Activated naive CD4-positive, alpha-beta T cell treated with anti-CD3 and anti-CD28 coated beads, Interleukin-2, amount 10 ng/mL, durations not matched to agents 7 days and 5 days (primary cell): ENCODE results near the gene ZNF26.
"Not testable (repeated sequence)": the region's sequence is repeated elsewhere in the genome, so short reads cannot be mapped to it uniquely, and the experiment has no call there.

ENCODE experiments used
- CTCF ChIA-PET: fragments of 350-600 bp; sonication (Branson Sonifier 250); formaldehyde crosslinking; loops from one replicate; lab custom pipeline; 2021; ENCODE audit warnings: antibody characterized with exemption; lab: Charles Lee
- DNase-seq: peaks from one replicate; pipeline ENCODE4 v3.0.0-alpha.2; 2020
- H3K27ac Mint-ChIP-seq: one replicate; pipeline ENCODE4 v1.8.0; 2021; ENCODE audit warnings: mild to moderate bottlenecking, moderate library complexity, mixed read lengths
- H3K27me3 Mint-ChIP-seq: one replicate; pipeline ENCODE4 v1.8.0; 2021; ENCODE audit warnings: mild to moderate bottlenecking, mixed read lengths
- H3K36me3 Mint-ChIP-seq: one replicate; pipeline ENCODE4 v1.8.0; 2021; ENCODE audit warnings: mixed read lengths
- H3K4me1 Mint-ChIP-seq: one replicate; pipeline ENCODE4 v1.8.0; 2021; ENCODE audit warnings: mixed read lengths
- H3K4me3 Mint-ChIP-seq: one replicate; pipeline ENCODE4 v1.8.0; 2021; ENCODE audit warnings: mild to moderate bottlenecking, moderate library complexity, mixed read lengths
- H3K9me3 Mint-ChIP-seq: one replicate; pipeline ENCODE4 v1.8.0; 2021; ENCODE audit warnings: mixed read lengths

Gene ZNF26, protein sequence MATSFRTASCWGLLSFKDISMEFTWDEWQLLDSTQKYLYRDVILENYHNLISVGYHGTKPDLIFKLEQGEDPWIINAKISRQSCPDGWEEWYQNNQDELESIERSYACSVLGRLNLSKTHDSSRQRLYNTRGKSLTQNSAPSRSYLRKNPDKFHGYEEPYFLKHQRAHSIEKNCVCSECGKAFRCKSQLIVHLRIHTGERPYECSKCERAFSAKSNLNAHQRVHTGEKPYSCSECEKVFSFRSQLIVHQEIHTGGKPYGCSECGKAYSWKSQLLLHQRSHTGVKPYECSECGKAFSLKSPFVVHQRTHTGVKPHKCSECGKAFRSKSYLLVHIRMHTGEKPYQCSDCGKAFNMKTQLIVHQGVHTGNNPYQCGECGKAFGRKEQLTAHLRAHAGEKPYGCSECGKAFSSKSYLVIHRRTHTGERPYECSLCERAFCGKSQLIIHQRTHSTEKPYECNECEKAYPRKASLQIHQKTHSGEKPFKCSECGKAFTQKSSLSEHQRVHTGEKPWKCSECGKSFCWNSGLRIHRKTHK

DNA sequence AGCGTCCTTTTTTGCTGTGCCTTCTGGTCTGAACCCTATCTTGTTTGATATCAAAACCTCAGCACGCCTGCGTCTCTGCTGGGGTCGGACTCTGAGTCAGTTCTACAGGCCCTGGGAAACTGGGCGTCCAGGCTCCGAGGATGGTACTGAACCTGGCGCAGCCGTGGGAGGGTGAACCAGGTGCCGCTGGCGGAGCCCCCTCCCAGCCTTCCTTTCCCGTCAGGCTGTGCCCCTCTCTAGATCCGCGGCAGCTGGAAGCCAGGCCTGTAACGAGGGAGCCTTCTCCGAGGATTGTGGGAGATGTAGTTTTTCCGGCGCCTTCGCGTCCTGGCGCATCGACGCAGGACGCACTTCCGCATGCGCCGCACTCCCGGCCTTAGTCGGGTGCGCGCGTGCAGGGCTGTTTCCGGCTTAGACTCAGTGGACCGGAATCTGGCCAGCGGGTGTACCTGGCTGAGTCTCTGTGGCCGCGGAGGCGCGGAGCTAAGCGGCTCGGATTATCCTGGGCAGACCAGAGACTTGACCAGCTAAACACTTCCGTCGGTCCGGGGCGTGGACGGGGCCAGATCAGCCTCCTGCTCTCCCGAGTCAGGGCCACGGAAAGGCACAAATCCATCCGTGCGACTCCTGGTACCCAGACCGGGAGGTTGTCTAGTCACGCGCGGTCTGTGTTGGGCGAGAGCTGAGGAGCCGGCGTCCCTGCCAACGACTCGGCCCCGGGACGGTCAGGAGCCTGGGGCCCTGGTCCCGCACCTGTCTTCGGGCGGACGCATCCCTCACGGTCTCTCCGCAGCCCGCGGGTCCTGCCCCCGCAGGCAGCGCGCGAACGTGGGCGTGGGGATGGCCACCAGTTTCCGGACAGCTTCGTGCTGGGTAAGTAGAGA, at the start of gene ZNF26:
Gene ZNF26, plus strand, starts transcription at position 367 of the 884 bp plus-strand sequence. Its CDS starts 474 bp downstream, at position 841.
- peaks cover 37% of the 10 kb centered on the region for H3K9me3 Mint-ChIP-seq
- H3K36me3 Mint-ChIP-seq = peaks cover 49% of the 10 kb centered on the region
- DNase-seq = peak; percentile 93
- CTCF ChIA-PET = interaction anchor here (1.0 kb wide), 1 partner anchor 195 kb away, joined by 3 read pairs; the partner anchor contains the start of gene ZNF268
- H3K4me1 Mint-ChIP-seq = peaks cover 29% of the 10 kb centered on the region
- H3K27ac Mint-ChIP-seq = peak within 1 kb of the TSS; percentile 95
- peaks cover 4% of the 10 kb centered on the region for H3K27me3 Mint-ChIP-seq
- H3K4me3 Mint-ChIP-seq = peak within 1 kb of the TSS; percentile 91

DNA sequence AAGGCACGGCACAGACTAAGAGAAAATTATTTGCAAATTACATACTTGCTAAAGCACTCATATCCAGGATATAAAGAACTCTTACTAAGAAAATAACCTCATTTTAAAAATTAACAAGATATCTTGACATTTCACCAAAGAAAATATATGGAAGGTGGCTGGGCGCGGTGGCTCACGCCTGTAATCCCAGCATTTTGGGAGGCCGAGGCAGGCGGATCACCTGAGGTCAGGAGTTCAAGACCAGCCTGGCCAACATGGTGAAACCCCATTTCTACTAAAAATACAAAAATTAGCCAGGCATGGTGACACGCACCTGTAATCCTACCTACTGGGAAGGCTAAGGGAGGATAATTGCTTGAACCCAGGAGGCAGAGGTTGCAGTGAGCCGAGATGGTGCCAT, 49.2 kb upstream of the ZNF26 start:
- peaks cover 62% of the 10 kb centered on the region for H3K9me3 Mint-ChIP-seq
- CTCF ChIA-PET, H3K4me3 Mint-ChIP-seq, H3K27ac Mint-ChIP-seq, H3K4me1 Mint-ChIP-seq, DNase-seq, H3K27me3 Mint-ChIP-seq: not testable (repeated sequence)
- H3K36me3 Mint-ChIP-seq = peaks cover 31% of the 10 kb centered on the region

DNA sequence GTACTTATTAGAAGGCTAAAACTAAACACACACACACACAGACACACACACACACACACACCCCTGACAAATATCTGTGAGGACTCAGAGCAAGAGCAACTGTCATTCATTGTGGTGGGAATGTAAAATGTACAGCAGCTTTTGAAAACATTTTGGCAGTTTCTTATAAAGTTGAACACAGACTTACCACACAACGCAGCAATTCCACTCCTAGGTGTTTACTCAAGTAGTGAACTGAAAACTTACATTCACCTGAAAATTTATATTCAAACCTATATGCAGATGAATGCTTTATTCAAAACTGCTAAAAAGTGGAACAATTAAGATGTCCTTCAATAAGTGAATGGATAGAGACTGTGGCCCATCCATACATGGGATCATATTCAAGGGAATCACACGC, 48.7 kb upstream of the ZNF26 start:
- CTCF ChIA-PET = no interaction called here
- Mint-ChIP-seq H3K27ac (no peak overlapping the region), H3K36me3 (peaks cover 34% of the 10 kb centered on the region), H3K27me3 (no peaks in the 10 kb centered on the region), H3K9me3 (peaks cover 62% of the 10 kb centered on the region), H3K4me3 (no peak overlapping the region), H3K4me1 (no peaks in the 10 kb centered on the region)
- no peak for DNase-seq

DNA sequence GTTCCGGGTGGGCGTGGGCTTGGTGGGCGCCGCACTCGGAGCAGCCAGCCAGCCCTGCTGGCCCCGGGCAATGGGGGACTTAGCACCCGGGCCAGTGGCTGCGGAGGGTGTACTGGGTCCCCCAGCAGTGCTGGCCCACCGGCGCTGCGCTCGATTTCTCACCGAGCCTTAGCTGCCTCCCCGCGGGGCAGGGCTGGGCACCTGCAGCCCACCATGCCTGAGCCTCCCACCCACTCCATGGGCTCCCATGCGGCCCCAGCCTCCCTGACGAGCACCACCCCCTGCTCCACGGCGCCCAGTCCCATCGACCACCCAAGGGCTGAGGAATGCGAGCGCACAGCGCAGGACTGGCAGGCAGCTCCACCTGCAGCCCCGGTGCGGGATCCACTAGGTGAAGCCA, 47.4 kb upstream of the ZNF26 start:
- CTCF ChIA-PET, DNase-seq, H3K4me1 Mint-ChIP-seq, H3K4me3 Mint-ChIP-seq, H3K27me3 Mint-ChIP-seq, H3K27ac Mint-ChIP-seq: not testable (repeated sequence)
- Mint-ChIP-seq H3K36me3 (peaks cover 44% of the 10 kb centered on the region), H3K9me3 (peaks cover 55% of the 10 kb centered on the region)

DNA sequence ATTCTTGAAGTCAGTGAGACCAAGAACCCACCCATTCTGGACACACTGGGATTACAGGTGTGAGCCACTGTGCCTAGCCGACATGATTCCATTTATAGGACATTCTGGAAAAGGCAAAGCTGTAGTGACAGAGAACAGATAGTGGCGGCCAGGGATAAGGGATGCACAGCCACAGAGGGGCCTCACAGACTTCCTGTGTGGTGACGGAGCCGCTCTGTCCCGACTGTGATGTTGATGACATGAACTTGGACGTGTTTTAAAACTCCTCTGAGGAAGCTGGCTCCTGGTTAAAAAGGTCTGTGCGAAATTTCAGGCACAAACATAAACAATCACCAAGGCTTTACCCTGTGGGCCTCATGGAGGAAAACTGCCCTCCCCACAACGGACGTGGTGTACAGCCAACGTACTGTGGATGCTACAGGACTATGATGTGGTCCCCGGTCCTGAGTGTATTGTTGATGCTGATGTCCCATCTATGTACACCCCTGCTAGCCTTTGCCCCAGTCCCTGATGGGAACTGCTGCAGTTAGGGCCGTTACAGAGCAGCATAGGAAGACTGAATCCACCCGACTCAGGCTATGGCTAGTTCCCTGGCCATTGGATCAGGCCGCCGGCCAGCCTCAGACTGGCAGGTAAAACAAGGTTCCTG, 46.0 kb upstream of the ZNF26 start:
- peaks cover 53% of the 10 kb centered on the region for H3K9me3 Mint-ChIP-seq
- peaks cover 57% of the 10 kb centered on the region for H3K36me3 Mint-ChIP-seq
- H3K4me3 Mint-ChIP-seq = no peak overlapping the region
- no peak for DNase-seq
- no peaks in the 10 kb centered on the region for H3K4me1 Mint-ChIP-seq
- no peaks in the 10 kb centered on the region for H3K27me3 Mint-ChIP-seq
- CTCF ChIA-PET = no interaction called here
- no peak overlapping the region for H3K27ac Mint-ChIP-seq

DNA sequence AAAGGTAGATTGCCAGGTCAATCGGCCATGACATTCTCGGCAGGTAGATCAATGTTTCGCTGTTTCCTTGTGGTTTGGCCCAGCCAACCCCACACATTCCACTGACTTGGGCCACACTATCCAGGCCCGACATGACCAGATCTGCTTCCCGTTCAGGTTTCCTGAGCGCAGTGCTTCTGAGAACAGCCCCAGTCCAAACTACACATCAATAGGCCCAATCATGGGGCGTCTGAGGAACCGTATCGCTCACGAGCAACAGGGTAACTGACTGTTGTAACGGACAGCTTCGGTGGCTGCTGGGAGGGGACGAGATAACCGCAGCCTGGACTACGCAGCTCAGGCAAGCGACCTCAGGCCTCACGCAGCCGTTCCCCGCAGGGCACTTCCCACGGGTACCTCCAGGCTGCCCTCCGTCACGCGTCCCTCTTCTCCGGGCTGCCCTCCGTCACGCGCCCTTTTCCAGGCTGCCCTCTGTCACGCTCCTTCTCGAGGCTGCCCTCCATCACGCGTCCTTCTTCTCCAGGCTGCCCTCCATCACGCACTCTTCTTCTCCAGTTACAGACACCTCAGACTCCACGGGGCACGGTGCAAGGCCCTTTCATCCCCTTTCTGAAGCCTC, 44.7 kb upstream of the ZNF26 start:
- no peaks in the 10 kb centered on the region for H3K4me1 Mint-ChIP-seq
- no peak for DNase-seq
- CTCF ChIA-PET = no interaction called here
- H3K27ac Mint-ChIP-seq = no peak overlapping the region
- H3K27me3 Mint-ChIP-seq = no peaks in the 10 kb centered on the region
- peaks cover 54% of the 10 kb centered on the region for H3K9me3 Mint-ChIP-seq
- H3K4me3 Mint-ChIP-seq = no peak overlapping the region
- peaks cover 63% of the 10 kb centered on the region for H3K36me3 Mint-ChIP-seq

DNA sequence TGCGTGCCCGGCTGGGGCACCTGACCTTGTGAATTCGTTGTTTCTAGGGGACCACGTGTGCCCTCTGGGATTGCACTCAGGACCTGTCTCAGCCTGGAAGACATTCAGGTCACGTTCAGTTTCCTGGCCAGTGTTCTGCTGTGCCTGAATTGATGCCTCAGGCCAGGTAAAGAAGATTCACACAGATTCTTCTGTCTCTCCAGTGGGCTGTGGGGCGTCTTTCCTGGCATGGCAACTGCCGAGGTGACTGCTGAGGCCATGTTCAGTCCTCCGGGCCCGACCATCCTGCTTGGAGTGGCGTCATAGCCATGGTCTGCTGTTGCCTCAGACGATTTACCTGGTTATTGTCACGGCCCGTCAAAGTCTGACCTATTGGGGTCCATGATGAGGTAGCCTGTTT, 43.6 kb upstream of the ZNF26 start:
- Mint-ChIP-seq H3K27me3 (no peaks in the 10 kb centered on the region), H3K4me3 (no peak overlapping the region), H3K9me3 (peaks cover 47% of the 10 kb centered on the region), H3K36me3 (peaks cover 63% of the 10 kb centered on the region), H3K27ac (no peak overlapping the region), H3K4me1 (no peaks in the 10 kb centered on the region)
- CTCF ChIA-PET = no interaction called here
- DNase-seq = no peak

DNA sequence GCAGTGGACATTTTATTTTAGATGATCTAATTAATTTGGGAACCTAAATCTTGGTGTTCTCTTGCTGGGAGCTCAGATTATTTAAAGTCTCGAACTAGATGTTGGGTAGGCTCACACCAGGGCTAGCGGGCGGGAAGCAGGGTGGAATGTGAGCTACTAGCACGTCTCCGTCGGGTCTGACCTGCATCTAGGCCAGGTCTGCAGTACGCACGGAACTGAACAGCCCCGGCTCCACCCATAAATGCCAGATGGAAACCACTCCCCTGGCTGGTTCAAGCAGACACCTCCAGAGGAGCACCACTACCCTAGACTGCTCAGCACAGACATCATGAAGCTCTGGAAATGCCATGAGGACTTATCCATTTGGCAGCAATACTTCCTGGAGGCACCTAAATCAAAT, 40.4 kb upstream of the ZNF26 start:
- peaks cover 53% of the 10 kb centered on the region for H3K9me3 Mint-ChIP-seq
- no peaks in the 10 kb centered on the region for H3K4me1 Mint-ChIP-seq
- H3K27ac Mint-ChIP-seq = no peak overlapping the region

DNA sequence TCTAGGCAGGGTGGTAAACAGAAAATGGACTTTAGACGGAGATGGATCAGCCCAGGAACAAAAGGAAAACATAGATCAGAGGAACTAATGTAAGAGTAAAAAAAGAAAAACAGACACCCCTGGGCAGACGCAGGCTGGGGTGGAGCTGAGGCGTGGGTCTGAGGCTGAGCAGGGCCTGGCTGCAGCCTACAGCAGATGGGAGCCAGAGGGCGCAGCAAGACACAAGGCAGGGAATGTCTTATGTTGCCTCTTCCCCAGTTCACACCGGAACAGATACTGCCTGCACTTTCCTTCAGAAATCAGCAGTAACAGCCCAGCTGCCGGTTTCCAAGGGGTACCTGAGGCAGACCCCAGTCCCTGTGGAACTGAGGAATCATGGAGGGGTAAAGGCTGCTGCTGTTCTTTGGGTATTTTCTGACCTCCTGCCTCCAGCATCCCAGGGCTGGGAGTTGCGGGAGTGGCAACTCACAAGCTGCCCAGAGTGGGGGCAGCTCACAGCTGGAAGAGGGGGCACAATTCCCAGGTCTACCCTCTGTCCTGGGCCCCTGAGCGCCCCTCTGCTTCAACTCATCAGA, 39.8 kb upstream of the ZNF26 start:
- no peaks in the 10 kb centered on the region for H3K27me3 Mint-ChIP-seq

More for the DNA sequence above, 40.4 kb upstream of the ZNF26 start:
- peaks cover 71% of the 10 kb centered on the region for H3K36me3 Mint-ChIP-seq
- DNase-seq = no peak
- no peak overlapping the region for H3K4me3 Mint-ChIP-seq
- CTCF ChIA-PET = no interaction called here
- H3K27me3 Mint-ChIP-seq = no peaks in the 10 kb centered on the region

DNA sequence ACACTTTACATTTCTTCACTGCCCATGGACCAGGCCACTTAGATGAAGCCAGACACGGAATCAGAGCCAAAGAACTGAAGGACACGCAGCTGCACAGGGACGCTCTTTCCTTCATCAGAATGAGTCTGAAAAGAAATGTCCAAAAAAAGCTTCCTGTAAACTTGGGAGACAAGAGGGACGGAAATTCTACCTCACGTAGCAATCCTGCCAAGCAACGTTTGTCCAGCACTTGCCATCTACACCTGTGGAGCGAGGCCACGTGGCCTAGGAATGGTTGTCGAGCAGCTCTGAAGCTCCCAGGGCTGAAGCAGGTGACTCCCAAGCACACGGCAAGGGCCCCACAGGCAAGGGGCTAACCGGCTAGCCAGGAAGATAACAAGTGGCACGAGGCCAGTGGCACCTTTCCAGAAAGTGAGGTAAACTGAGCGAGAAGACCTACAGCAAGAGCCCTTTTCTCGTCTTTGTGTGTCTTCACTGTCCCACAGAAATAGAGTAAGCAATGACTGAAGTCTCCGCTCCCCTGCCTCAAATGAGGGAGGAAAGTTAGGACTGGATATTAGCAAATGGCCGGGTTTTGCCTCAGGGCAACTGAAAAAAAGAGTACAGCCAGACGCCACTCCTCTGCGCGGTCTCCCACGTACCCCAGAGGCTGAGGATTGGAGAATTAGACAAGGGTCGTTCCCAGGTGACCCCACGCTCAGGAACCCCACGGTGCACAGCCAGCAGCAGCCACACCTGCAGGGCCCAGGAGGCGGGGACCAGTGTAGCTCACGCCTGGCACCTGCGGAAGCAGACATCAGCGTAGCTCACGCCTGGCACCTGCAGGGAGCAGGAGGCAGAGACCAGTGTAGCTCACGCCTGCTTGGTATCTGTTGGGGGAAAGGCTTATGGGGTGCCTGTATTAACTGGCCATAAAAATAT, 37.8 kb upstream of the ZNF26 start:
- H3K36me3 Mint-ChIP-seq = peaks cover 57% of the 10 kb centered on the region
- no peak for DNase-seq

More for the DNA sequence above, 39.8 kb upstream of the ZNF26 start:
- Mint-ChIP-seq H3K27ac (no peak overlapping the region), H3K9me3 (peaks cover 48% of the 10 kb centered on the region), H3K4me3 (no peak overlapping the region), H3K4me1 (no peaks in the 10 kb centered on the region), H3K36me3 (peaks cover 65% of the 10 kb centered on the region)
- CTCF ChIA-PET = no interaction called here
- DNase-seq = no peak

DNA sequence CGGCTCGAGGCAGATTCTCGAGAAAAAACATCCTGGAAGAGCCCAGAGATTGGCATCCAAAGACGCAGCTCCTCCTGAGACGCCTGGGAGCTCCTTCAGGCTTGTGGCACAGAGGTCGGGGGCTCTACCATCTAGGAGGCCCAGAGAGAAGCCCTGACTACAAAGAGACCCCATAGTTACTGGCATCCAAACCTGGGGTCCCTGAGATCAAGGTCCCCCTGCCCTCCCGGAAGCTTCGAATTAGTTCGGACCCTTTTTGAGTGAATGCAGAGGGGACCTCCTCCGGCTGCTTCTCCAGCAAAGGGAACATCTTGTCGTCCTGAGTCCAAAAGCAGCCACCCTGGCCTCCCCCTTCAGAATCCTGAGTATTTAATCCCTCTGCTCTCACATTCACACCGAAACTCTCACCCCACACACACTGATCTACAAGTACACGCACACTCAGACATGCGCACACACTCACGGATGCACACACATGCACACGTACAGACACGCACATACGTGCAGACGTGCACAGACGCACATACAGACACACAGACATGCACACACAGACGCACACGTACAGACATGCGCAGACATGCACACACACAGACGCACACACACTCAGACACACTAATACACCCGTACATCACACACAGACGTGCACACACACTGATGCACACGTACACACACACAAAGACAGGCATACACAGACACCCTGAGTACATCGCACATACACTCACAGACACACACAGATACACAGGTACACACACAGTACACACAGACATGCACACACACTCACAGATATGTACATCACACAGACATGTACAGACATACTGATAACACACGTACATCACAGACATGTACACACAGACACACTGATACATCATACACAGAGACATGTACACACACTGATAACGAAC, 36.0 kb upstream of the ZNF26 start:
- H3K36me3 Mint-ChIP-seq = peaks cover 53% of the 10 kb centered on the region
- DNase-seq = no peak
- CTCF ChIA-PET = no interaction called here
- H3K4me3 Mint-ChIP-seq = no peak overlapping the region
- H3K9me3 Mint-ChIP-seq = peaks cover 52% of the 10 kb centered on the region
- no peaks in the 10 kb centered on the region for H3K27me3 Mint-ChIP-seq
- H3K4me1 Mint-ChIP-seq = peaks cover 10% of the 10 kb centered on the region
- no peak overlapping the region for H3K27ac Mint-ChIP-seq

More for the DNA sequence above, 37.8 kb upstream of the ZNF26 start:
- no peak overlapping the region for H3K27ac Mint-ChIP-seq
- no peaks in the 10 kb centered on the region for H3K27me3 Mint-ChIP-seq
- no peaks in the 10 kb centered on the region for H3K4me1 Mint-ChIP-seq
- peaks cover 45% of the 10 kb centered on the region for H3K9me3 Mint-ChIP-seq
- CTCF ChIA-PET = interaction anchor here (0.6 kb wide), 1 partner anchor 239 kb away, joined by 3 read pairs; no protein-coding TSS in a partner anchor
- H3K4me3 Mint-ChIP-seq = no peak overlapping the region
